Stimulated activated CD4-positive, alpha-beta T cell treated with anti-CD3 and anti-CD28 coated beads, TNF-alpha, amount 100 ng/mL, for 1 hour (primary cell): ENCODE data around the gene LZTR1.
"Not testable (repeated sequence)": the region's sequence is repeated elsewhere in the genome, so short reads cannot be mapped to it uniquely, and the experiment has no call there.

Experiments
- DNase-seq, 3 donors: peaks; one replicate each; pipeline ENCODE4 v3.0.0-alpha.2; 2020; ENCODE audit warnings: low read depth in 3 of 3, low spot score in 1 of 3

The LZTR1 gene

DNA sequence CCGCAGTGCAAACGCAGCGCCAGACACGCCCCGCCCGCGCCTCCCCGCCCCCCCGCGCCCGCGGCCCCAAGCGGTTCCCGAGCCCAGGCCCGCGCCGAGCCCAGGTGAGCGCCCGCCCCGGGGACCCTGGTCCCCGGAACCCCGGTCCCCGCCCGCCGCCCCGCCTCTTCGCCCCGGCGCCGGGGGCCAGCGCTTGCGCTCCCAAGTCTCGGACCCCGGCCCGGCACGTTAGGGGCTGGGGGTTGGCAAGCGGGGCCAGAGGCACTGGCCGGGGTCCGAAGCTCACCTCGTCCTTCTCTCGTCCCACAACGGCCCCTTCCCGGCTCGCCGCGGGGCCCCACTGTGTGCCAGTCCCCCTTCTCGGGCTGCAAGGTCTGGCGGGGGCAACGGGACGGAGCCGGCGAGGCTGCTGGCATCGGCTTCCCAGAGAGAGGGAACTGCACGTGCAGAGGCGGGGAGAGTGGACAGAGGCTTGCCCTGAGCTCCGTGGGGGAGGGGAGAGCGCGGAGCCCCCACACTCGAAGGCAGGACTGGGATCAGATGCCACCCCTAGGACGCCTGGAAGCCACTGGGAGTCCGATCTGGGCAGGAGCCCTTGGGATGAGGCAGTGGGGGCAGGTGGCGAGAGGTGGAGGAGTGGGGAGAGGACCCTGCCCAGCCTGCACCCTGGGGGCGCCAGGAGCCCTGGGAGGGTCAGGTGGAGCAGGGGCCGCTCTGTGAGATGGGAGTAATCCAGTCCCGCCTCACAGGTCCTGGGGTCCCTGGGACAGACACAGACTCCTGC lies 16.8 kb upstream of the LZTR1 start:
- DNase-seq, result no peak

DNA sequence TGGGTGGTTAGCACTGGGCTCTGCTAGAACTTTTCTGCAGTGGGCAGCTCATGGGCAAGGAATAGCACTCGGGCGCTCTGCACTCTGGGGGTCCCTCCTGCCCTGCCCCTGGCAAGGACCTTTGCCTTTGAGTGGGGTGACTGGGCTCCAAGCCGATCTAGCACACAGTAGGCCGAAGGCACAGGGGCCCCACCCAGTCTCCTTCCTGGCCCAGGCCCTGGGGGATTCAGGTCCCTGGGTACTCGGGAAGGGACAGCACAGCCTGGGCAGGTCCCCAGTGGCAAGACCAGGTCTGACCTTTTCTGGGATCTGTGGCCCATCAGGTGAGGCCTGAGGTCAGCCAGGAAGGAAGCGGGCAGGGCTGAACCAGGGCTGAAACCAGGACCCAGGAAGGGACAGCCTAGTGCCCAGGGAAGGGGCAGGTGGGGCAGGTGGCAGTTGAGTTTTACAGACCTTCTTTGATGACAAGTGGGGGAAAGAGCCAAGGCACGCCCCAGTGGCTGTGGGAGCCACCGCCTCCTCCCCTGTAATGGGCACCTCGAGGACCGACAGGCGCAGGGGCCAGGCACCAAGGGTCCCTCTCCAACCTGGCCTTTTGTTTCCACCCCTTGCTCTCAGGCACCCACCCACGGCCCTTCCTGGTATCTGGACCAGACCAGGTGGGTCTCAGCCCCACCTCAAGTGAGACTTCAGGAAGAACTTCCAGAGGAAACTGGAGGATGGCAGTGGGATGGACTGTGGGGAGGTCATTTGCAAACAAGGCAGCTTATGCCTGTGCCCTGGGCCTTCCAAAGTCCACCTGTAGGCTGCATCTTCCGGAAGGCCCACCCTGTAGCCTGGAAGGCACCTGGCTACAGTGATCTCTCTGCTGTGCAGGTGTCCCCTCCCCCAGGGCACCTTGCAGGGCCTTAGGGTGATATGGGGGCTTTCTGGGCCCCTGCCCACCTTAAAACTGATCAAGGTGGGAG lies 15.9 kb upstream of the LZTR1 start:
- no peak for DNase-seq

DNA sequence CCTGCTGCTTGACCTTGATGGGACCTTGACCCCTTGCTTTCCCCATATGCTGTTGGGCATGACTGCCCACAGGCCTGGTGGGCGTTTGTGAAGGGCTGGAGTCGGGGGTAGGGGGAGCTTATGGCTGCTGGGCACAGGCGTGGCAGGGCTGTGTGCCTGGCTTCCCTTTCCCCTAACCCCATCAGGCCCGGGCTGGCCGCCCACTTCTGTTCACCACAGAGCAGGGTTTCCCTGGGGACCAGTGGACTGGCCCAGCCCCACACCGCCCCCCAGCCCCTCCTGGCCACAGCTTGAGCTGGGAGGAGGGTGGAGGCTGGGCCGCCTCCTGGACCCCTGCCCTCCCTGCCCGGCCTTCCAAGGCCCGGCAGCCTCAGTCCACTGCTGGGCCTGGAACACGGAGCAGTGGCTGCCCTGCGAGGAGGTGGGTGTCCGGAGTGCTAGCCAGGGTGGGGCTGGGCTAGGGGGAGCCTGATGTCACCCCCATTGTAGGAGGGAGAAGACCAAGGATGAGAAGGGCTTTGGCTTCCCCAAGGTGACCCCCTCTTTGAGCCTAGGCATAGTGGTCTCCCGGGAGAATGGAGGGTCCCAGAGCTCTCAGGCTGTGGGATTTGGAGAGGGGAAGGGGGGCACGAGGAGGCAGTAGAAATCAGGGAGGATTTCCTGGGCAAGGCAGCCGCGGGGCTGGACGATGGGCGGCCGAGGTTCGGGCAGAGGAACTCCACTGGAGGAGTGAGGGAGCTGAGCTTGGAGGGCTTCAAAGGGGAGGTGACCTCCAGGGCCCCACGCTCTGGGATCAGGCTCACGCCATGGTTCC lies 15.0 kb upstream of the LZTR1 start, which contains the start of gene AIFM3:
Gene AIFM3, plus strand, starts transcription at position 373 of the 814 bp plus-strand sequence. CDS start 690 bp downstream, outside the sequence.
- DNase-seq, result no peak

DNA sequence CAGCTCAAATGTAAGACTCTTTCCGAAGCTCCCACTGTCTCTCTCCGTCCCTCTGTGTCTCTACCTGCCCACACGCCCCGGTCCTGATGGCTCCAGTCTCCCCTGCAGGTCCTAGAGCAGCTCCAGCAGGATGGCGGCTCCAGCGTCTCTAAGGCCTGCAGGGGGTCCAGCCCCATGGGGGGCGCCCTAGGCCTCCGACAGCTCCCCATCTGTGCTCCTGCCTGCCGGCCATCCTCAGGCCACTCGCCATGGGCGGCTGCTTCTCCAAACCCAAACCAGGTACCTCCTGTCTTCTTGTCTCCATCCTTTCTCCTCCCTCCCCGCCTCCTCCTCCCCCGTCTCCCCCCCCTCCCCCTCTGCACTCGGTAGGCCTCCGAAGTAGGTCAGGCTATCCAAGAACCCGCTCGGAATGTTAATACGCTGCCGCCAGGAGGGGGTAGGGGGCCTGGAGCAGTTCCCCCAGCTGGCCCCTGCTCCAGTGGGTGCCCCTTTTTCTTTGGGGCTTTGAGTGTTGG lies 14.3 kb upstream of the LZTR1 start:
- no peak for DNase-seq

DNA sequence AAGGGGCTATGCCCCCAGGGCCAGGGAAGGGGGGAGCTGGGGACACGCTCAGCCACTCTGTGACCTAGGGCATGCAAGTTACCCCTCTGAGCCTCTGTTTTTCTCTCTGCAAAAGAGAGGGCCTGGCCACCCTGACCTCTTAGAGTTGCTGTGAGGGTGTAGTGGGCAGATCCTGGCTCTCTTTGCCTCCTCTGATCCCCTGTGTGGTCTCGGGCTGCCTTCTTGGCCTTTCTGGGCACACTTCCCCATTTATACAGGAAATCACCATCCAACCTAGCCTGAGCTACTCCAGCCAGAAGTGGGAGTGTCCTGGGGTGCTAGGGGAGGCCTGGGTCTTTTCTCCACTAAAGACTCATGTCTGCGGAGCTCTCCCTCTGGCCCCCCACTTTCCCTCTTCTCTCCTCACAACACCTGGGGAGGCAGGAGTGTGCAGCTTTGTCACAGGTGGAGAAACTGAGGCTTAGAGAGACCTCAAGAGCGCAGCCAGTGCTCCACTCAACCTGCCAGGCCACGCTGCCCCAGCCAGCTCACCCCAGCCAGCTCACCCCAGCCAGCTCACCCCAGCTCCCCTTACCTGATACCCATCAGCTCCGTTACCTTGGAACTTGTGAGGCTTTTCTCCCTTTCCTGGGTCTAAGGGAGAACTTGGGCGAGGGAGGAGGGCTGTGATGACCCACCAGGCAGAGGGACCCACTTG lies 13.7 kb upstream of the LZTR1 start:
- DNase-seq, result no peak

DNA sequence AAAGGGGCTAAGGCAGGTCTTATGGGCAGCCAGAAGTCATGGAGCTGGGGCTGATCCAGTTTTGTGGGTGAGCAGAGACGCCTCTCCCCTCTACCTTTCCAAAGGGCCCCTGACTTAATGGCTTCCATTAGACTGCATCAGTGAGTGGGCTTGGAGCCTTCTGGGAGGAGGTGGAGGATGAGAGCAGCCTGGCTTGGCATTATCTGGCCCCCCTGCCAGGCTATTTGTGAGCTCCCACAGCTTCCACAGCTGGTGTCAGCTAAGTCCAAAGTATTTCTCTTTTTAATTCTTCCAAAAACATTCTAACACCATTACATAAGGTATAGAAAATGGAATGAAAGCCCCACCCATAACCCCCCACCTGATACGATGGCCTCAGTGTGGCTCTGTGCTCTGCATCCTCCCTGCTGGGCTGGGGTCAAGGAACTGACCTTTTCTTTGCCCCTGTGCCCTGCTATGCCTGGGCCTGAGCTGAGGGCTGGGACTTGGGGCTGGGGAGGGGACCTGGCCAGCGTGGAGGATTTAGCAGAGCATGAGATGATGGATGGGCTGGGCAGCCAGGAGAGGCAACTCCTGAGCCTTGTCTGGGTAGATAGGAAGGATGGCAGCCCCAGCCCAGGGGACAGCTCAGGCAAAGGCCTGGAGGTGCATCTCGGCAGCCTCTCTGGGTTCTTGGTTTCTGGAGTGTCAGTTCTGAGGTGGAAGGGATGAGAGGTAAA lies 11.0 kb upstream of the LZTR1 start:
- no peak for DNase-seq

DNA sequence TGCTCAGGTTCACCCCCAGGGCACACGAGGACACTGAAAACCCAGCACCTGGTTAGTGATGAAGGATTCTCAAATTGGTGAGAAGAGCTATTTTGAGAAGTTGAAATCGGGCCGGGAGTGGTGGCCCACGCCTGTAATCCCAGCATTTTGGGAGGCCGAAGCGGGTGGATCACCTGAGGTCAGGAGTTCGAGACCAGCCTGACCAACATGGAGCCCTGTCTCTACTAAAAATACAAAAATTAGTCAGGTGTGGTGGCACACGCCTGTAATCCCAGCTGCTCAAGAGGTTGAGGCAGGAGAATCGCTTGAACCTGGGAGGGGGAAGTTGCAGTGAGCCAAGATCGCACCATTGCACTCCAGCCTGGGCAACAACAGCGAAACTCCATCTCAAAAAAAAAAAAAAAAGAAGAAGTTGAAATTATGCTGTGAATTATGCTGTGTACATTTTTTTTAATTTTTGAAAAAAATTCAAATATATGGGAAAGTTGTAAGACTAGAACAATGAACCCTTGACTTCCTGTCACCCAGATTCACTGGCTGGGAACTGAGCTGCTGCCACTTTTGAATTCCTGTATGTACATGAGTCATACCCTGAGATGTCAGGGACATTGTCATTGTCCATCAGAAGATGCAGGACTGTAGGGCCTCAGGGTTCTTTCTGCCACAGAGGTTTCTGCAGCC lies 9.9 kb upstream of the LZTR1 start:
- not testable (repeated sequence) for DNase-seq

DNA sequence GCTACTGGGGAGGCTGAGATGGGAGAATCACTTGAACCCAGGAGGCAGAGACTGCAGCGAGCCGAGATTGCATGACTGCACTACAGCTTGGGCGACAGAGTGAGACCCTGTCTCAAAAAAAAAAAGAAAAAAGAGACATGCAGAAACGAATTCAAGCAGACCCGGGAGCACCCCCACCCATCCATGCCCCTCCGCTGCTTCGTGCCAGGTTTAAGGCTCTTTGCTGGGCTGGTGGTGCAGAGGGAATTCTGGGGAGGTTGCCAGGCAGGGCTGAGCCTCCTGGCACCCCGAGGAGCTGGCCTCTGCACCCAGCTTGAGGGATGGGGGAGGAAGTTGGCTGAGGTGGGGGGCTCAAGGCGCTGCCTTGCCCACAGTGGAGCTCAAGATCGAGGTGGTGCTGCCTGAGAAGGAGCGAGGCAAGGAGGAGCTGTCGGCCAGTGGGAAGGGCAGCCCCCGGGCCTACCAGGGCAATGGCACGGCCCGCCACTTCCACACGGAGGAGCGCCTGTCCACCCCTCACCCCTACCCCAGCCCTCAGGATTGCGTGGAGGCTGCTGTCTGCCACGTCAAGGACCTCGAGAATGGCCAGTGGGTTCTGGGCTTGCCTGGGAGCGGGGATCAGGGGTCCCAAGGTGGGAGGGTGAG lies 9.0 kb upstream of the LZTR1 start:
- no peak for DNase-seq

DNA sequence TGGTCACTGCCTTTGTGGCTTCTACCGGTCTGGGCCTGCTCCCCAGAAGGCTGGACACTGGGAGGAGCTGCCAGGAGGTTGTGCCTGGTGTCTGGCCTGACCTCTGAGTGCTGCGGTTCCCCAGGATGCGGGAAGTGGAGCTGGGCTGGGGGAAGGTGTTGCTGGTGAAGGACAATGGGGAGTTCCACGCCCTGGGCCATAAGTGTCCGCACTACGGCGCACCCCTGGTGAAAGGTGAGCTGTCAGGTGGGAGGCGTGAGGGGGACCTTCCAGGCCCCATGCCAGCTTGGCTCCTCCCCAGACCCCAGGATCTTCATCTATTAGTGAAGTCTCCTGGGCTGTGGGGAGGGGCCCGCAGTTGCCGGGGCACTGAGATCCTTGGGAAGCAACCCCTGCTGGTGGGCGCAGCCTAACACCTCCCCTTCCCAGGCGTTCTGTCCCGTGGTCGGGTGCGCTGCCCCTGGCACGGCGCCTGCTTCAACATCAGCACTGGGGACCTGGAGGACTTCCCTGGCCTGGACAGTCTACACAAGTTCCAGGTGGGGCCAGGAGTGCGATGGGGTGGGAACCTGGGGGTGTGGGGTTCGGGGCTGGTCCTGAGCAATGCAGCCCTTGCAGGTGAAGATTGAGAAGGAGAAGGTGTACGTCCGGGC lies 8.3 kb upstream of the LZTR1 start:
- DNase-seq, result no peak

DNA sequence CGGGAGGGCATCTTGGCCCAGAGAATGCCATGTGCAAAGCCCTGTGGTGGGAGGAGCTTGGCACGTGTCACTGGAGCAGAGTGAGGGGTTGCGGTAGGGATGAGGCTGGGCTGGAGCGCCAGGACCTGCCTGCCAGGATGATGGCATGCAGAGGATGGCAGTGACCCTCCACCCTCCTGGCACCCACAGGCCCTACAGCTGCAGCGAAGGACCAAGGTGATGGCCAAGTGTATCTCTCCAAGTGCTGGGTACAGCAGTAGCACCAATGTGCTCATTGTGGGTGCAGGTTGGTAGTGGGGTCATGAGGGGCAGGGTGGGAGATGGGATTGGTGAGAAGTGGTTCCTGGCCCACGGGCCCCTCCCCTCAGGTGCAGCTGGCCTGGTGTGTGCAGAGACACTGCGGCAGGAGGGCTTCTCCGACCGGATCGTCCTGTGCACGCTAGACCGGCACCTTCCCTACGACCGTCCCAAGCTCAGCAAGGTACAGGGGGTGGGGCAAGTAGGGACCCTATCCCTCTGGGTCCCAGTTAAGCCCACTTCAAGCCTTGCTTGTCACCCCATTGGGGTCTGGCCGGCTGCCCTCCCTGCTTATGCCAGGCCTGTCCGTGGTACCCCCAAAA lies 7.7 kb upstream of the LZTR1 start:
- no peak for DNase-seq

DNA sequence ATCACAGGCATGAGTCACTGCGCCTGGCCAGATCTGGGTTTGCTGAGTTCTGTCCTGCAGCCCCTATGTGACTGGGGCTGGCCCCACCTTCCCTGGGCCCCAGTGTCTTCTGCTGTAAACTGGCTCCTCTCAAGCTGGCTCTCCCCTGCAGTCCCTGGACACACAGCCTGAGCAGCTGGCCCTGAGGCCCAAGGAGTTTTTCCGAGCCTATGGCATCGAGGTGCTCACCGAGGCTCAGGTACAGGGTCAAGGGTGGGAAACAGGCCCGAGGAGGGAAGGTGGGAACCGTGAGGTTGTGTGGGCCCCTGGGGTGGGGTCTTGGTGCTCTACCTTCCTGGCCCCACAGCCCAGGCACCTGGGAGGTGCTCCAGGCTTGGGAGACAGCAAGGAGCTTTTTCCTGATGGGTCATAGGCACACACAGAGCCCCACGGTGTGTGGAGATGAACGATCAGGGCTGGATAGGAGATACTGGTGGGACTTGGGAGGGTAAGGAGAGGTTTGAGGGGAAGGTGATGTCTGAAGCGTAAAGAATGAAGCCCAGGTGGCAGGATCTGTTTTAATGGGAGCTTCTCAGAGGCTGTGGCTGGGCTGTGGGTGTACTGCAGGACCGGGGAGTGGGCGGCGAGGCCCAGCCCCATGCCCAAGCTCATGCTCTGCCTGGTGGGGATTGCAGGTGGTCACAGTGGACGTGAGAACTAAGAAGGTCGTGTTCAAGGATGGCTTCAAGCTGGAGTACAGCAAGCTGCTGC lies 6.4 kb upstream of the LZTR1 start:
- DNase-seq, result no peak

DNA sequence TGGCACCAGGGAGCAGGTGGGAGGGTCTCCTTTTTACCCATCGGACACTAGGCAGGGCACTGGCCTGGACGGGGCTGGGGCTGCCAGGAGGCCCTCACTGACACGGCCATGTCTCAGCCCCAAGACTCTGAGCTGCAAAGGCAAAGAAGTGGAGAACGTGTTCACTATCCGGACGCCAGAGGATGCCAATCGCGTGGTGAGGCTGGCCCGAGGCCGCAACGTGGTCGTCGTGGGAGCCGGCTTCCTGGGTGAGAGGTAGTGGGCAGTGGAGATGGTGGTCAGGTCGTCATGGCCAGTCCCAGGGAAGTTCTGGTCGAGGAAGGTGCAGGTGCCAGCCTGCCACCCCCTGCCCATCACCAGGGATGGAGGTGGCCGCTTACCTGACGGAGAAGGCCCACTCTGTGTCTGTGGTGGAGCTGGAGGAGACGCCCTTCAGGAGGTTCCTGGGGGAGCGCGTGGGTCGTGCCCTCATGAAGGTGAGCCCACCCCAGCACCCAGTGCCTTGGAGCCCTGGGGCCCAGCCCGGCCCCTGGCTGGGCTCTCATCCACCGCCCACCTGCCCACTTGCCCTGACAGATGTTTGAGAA lies 5.7 kb upstream of the LZTR1 start:
- DNase-seq, result no peak

DNA sequence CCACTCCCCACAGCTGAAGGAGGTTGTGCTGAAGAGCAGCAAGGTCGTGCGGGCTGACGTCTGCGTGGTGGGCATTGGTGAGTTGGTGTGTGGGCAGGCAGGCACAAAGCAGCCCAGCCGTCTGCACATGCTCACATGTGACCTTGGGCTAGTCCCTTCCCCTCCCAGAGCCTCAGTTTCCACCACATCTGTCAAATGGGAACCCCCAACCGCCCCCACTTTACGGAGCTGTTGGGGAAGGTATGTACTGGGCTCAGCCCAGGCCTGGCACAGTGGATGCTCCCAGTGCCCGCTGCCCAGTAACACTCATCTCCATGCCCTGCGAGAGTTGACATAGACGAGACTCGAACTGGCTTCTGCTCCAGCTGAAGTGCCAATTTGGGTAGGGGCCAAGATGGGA lies 5.1 kb upstream of the LZTR1 start:
- no peak for DNase-seq

DNA sequence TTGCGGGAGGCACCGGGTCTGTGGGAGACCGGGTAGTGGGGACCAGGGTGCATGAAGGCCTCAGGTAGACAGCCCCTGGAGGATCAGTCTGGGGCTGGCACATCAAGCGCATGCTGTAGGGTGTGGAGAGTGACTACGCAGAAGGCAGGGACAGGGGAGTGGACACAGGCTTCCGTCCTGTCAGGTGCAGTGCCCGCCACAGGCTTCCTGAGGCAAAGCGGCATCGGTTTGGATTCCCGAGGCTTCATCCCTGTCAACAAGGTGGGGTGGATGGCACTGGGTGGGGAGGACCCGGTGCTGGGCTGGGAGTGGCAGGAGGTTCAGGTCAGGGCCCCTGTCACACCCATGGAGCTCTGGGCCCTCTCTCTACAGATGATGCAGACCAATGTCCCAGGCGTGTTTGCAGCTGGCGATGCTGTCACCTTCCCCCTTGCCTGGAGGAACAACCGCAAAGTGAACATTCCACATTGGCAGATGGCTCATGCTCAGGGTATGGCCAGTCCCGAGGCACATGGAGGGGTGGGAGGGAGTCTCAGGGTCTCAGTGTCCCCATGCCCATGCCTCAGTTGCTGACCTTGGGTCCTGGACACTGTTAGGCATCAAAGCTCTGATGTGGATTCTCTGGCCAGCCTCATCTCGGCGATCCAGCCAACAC lies 4.5 kb upstream of the LZTR1 start:
- no peak for DNase-seq

DNA sequence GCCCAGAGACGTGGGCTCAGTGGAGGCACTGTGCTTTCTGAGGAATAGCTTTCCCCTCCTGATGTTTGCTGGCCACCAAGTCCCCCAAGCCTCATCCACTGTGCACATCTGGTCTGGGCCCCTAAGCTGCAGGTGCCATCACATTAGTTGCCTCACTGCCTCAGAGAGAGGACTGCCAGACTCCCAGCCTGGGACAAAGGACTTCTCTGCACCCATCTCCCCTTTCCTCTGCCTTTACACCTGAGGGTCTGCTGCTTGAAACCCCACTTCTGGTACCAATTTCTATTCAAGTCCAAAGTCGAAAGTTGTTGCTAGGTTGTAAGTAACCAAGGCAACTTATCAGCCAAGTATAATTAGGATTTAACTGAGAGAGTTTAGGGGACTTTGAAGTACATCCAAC lies 3.7 kb upstream of the LZTR1 start:
- DNase-seq, result no peak

DNA sequence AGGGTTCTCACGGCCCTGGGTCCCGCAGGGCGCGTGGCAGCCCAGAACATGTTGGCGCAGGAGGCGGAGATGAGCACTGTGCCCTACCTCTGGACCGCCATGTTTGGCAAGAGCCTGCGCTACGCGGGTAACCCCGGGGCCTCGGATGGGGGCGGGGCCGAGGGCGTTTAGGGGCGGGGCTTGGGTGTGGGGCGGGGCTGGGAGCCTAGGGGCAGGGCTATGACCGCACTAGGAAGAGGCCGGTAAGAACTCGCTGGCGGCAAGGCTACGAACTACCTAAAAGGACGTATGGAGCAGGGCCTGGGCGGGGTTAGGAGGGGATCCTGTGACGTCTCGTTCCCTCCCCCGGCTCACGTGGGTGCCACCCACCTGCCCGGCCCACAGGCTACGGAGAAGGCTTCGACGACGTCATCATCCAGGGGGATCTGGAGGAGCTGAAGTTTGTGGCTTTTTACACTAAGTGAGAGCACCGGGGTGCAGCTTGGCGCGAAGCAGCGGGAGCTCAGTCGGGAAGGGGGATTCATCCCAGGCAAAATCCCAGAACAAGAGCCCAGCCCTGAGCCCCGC lies 2.8 kb upstream of the LZTR1 start:
- DNase-seq, result peak in 2 of 3 donors; percentile 23 to 55
